HT1080 (cell line): Measurements from ENCODE around the gene POMGNT1. TPM values are rescaled to one million over a fixed set of nuclear protein-coding genes. Genes with fewer than 3 reads are reported as not detected.
"Not testable (repeated sequence)": the region's sequence is repeated elsewhere in the genome, so short reads cannot be mapped to it uniquely, and the experiment has no call there.

ENCODE experiments used
- DNase-seq: peaks from one replicate; pipeline ENCODE4 v3.0.0-alpha.2; 2015; ENCODE audit warnings: low read depth
- polyA plus RNA-seq, 2 experiments: library from polyadenylated mRNA; depleted of rRNA; stranded (reverse); fragments of >200 nt; gene quantifications; 2 replicates each; pipeline ENCODE4 v1.2.3, GENCODE V29; 2015
- total RNA-seq: library from RNA; depleted of rRNA; stranded (reverse); fragments of >200 nt; shearing (Covaris generic); gene quantifications from 2 replicates; pipeline ENCODE4 v1.2.3, GENCODE V29; 2014; rRNA removed

POMGNT1 gene
- total RNA-seq = 101 and 110 TPM in 2 replicates
- 85.2 and 85.3 TPM in 2 replicates for polyA plus RNA-seq (2015; cell fraction: cytosol; rRNA removed)
- polyA plus RNA-seq (2015; cell fraction: nucleus; rRNA removed) = 150 and 163 TPM in 2 replicates

GRCh38 chr1:46197964-46198811, at the start of gene POMGNT1:
TSS of gene POMGNT1 (minus strand) at chr1:46198434. CDS start at chr1:46197821, 613 bp downstream.
- DNase-seq = peak; percentile 58

DNA sequence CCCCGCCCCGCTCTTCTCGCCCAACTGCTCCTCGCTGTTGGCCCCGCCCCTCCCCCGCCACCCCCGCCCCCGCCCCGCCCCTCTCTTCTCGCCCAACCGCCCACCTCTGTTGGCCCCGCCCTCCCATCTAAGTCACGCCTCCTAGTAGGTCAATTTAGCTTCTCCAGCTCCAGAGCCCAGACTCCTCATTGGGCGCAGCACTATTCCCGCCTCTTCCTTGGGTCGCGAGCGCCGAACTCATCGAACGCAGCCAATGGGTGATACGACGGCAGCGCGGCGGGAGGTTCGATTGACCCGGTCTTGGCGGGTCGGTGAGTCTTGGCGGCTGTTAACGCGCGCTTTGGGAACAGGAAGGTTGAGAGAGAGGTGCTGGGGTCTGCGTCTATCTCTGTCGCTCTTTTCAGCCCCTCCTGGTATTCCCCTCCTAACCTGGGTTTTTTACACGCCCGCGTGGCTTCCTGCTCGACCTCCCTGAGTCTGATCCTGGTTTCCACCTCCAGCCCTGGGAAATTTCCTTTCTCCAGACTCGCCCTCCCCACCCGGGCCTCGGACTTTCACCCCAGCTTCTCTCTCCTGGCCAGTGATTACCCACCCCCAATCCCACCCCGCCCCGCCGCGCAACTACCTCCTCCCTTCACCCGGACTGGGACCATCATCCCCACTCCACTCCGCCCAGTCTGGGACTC, 49.3 kb upstream of the POMGNT1 start, which contains the start of gene RAD54L:
TSS of gene RAD54L (plus strand) at position 328 of the 686 bp plus-strand sequence. CDS start 643 bp downstream, outside the sequence.
- DNase-seq = peak; percentile 97

DNA sequence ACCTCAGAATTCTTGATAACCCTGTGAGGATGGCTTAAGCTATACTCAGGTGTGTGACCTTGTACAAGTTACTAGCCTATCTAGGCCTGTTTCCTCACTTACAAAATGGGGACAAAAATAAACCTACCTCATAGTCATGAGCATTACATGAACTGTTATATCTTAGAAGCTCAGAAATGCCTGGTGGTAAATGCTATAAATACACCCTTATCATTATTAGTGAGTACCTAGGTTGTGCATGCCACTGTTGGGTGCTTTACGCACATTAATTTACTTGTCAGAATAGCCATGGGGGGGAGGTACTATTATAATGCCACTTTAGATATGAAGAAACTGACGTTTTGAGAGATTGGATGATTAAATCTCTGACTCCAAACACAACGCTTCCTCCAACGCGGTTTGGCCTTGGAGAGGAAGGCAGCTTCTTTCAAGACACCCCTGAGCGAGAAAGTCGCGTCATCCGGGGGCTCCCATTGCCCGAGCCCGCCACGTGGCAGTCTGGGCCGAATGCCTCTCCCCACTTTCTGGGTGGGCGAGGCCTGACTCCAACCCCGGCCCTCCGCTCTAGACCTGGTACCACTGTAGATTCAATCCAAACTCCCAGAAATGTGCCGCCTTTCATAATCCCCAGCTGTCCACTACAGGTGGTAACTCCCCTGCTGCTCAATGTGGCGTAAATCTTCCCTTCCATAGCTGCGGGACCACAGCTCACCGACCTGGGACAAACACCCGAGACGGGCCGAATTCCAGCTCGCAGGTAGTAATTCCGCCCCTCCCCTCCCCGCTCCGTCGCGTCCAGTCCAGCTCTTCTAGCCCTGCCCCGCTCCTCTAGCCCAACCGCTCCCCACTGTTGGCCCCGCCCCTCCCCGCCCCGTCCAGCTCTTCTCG, 48.6 kb upstream of the POMGNT1 start:
- no peak for DNase-seq

DNA sequence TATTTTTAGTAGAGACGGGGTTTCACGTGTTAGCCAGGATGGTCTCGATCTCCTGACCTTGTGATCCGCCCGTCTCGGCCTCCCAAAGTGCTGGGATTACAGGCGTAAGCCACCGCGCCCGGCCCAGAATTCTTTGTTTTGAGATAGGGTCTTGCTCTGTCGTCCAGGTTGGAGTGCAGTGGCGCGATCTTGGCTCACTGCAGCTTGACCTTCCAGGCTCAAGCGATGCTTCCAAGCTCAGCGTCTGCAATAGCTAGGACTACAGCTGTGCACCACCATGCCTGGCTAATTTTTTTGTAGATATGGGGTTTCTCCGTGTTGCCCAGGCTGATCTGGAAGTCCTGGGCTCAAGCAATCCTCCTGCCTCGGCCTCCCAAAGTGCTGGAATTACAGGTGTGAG, 47.9 kb upstream of the POMGNT1 start:
- not testable (repeated sequence) for DNase-seq

DNA sequence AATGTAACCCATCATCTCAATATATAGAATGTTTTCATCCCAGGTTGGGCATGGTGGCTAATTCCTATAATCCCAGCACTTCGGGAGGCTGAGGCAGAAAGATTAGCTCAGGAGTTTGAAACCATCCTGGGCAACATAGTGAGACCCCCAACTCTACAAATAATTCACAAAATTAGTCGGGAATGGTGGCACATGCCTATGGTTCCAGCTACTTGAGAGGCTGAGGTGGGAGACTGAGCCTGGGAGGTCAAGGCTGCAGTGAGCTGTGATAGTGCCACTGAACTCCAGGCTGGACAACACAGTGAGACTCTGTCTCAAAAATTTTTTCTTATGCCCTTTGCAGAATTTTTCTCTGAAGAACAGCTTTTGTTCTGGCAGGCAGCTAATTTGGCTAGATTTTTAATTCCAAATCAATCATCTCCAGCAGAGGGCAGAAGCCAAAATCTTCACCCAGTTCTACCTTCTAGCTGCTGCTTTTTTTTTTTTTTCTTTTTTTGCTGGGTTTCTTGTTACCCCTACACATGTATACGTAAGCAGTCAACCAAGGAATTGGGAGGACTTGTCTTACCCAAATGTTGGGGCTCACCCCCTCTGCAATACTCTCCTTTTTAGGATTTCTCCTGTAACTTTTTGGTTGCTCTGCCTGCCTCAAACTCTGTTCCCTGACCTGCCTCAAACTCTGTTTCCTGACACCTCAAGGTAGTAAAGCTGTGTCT, 46.6 kb upstream of the POMGNT1 start:
- DNase-seq = peak; percentile 56

- DNase-seq = not testable (repeated sequence)
These were observed 45.6 kb upstream of the POMGNT1 start for GRCh38 chr1:46243831-46244230.

DNA sequence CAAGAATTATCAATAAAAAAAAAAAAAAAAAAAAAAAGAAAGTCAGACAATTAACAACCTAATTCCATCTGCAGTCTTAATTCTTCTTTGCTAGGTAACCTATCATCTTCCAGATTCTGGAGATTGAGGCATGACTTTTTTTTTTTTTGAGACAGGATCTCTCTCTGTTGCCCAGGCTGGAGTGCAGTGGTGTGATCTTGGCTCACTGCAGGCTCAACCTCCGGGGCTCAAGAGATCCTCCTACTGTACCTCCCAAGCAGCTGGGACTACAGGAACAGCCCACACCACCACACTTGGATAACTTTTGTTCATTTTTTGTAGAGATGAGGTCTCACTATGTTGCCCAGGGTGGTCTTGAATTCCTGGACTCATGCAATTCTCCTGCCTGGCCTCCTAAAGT, 44.7 kb upstream of the POMGNT1 start:
- no peak for DNase-seq

DNA sequence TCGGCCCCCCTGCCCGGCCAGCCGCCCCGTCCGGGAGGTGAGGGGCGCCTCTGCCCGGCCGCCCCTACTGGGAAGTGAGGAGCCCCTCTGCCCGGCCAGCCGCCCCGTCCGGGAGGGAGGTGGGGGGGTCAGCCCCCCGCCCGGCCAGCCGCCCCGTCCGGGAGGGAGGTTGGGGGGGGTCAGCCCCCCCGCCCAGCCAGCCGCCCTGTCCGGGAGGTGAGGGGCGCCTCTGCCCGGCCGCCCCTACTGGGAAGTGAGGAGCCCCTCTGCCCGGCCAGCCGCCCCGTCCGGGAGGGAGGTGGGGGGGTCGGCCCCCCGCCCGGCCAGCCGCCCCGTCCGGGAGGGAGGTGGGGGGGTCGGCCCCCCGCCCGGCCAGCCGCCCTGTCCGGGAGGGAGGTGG, 43.5 kb upstream of the POMGNT1 start:
- DNase-seq = not testable (repeated sequence)

- DNase-seq = peak; percentile 32
These were observed 40.6 kb upstream of the POMGNT1 start for GRCh38 chr1:46238865-46239264.

- DNase-seq = no peak
These were observed 38.6 kb upstream of the POMGNT1 start for GRCh38 chr1:46236882-46237281.

DNA sequence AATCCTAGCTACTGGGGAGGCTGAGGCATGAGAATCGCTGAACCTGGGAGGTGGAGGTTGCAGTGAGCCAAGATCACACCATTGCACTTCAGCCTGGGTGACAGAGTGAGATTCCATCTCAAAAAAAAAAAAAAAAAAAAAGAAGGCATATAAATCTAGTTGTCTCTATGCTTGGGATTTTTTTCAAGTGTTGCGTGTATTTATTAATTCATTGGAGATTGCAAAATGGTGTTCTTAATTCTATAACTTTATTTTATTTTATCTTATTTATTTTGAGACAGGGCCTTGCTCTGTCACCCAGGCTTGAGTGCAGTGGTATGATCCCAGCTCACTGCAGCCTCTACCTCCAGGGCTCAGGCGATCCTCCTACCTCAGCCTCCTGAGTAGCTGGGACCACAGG, 33.0 kb upstream of the POMGNT1 start:
- DNase-seq = not testable (repeated sequence)

DNA sequence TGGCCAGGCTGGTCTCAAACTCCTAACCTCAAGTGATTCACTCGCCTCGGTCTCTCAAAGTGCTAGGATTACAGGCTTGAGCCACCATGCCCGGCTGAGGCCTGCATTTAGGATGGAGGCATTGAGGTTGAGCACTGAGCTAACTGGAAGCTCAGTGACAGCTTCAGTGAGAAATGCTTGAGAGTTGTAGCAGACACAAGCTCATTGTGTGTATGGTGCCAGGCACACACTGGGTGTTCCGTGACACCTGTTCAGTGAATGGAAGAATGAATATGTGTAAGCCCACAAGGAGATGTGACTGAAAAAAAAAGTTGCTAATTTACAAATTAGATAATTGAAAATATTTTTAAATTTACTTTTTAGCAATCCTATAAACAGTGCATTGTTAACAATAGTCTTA, 26.7 kb upstream of the POMGNT1 start:
- DNase-seq = no peak

GRCh38 chr1:46223472-46223943, 25.3 kb upstream of the POMGNT1 start:
- peak; percentile 95 for DNase-seq

DNA sequence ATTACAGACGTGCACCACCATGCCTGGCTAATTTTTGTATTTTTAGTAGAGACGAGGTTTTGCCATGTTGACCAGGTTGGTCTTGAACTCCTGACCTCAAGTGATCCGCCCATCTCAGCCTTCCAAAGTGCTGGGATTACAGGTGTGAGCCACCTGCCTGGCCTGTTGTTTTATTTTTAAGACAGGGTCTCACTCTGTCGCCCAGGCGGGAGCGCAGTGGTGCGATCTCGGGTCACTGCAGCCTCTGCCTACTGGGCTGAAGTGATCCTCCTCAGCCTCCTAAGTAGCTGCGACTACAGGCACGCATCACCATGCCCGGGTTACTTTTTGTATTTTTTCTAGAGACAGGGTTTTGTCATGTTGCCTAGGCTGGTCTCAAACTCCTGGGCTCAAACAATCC, 24.8 kb upstream of the POMGNT1 start:
- DNase-seq = not testable (repeated sequence)

DNA sequence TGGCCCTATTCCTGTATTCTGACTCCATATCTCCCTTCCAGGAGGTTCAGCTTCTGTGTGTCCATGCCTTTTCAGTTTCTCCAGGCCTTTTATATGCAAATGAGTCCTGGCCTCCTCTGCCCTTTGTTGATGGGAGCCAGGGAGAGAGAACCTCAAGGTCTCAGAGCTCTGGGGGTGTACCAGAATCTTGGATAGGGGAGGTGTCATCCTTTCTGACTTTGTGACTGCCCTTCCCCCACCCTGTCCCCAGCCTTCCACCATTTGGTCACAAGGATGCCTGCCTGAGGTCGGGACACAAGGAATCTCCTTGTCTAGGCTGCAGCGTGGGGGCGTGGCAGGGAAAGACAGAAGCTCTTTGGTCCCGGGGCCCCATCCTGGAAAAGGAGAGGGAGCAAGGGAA, 23.5 kb upstream of the POMGNT1 start:
- no peak for DNase-seq

DNA sequence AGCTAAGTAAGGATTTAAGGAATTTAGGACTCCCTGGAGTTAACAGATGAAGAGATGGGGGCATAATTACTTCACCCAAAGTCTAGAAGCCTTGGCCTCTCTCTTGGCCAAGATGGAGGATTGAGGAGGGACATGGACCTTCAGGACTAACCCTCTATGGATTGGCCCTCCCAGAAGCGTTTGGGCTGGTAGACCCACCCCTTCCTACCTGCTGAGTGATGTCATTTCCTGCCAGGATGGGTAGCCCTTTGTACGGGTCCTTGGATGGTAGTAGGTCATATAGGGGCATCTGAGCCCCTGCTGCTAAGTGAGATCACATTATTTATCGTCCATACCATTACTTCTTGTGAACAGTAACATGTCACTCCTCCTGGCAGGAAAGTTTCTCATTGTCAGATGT, 22.6 kb upstream of the POMGNT1 start:
- DNase-seq = no peak

GRCh38 chr1:46219551-46220520, 21.6 kb upstream of the POMGNT1 start:
- DNase-seq = no peak

DNA sequence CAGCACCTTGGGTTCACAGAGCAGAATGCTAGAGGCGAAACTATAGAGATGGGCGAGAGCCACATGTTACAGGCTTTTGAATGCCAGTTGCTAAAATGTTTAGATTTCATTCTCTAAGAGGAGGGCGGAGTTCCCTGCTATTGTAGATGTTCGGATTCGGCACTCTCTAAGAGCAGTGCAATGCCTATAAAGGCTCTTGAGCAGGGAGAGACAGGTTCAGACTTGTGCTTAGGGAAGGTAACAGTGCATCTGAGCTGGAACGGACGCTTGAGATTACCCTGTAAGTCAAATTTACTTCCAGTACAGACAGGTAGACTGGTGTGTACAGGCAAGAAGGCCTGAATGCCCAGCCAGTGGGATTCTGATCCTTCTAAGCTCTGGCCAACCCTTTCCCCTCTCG, 20.2 kb upstream of the POMGNT1 start:
- no peak for DNase-seq

GRCh38 chr1:46215504-46215903, 17.3 kb upstream of the POMGNT1 start:
- DNase-seq = no peak
